Endodermal cell (in vitro differentiated cells): ENCODE results near the gene PLEKHA8. TPM values are rescaled to one million over a fixed set of nuclear protein-coding genes. Genes with fewer than 3 reads are reported as not detected.

Experiments
- DNase-seq: peaks from one replicate; pipeline ENCODE4 v3.0.0-alpha.2; 2017
- H3K27ac ChIP-seq: 2 replicates; pipeline ENCODE4 v1.5.1; 2013; ENCODE audit warnings: mild to moderate bottlenecking, low read depth, low read length, moderate library complexity
- H3K27me3 ChIP-seq: 2 replicates; pipeline ENCODE4 v1.6.1; 2013; ENCODE audit warnings: mild to moderate bottlenecking, low read length, moderate library complexity; ENCODE audit not compliant: insufficient read depth, control insufficient read depth, poor library complexity, severe bottlenecking
- H3K36me3 ChIP-seq: 2 replicates; pipeline ENCODE4 v1.7.0; 2013; ENCODE audit warnings: mild to moderate bottlenecking, low read length, moderate library complexity; ENCODE audit not compliant: control insufficient read depth, insufficient read depth
- H3K4me1 ChIP-seq: one replicate; pipeline ENCODE4 v1.7.0; 2013; ENCODE audit warnings: low read length; ENCODE audit not compliant: control insufficient read depth, insufficient read depth
- H3K4me3 ChIP-seq: 2 replicates; pipeline ENCODE4 v1.5.1; 2013; ENCODE audit warnings: mild to moderate bottlenecking, low read length, moderate library complexity
- H3K9ac ChIP-seq: 2 replicates; pipeline ENCODE4 v1.6.1; 2013; ENCODE audit warnings: mild to moderate bottlenecking, low read length, moderate library complexity; ENCODE audit not compliant: poor library complexity, severe bottlenecking; ENCODE audit errors: extremely low read depth
- H3K9me3 ChIP-seq: 2 replicates; pipeline ENCODE4 v1.6.1; 2013; ENCODE audit warnings: mild to moderate bottlenecking, low read length, moderate library complexity; ENCODE audit not compliant: control insufficient read depth
- H3K27ac Mint-ChIP-seq: 2 replicates; pipeline ENCODE4 v1.8.0; 2020; ENCODE audit warnings: mixed read lengths
- H3K27me3 Mint-ChIP-seq: 2 replicates; pipeline ENCODE4 v1.8.0; 2021; ENCODE audit warnings: mild to moderate bottlenecking, mixed read lengths; ENCODE audit not compliant: insufficient read depth
- H3K36me3 Mint-ChIP-seq: 2 replicates; pipeline ENCODE4 v1.8.0; 2020; ENCODE audit warnings: low read depth, mixed read lengths
- H3K4me1 Mint-ChIP-seq: 2 replicates; pipeline ENCODE4 v1.8.0; 2020; ENCODE audit warnings: mixed read lengths
- H3K4me3 Mint-ChIP-seq: 2 replicates; pipeline ENCODE4 v1.8.0; 2020; ENCODE audit warnings: mild to moderate bottlenecking, moderate library complexity, mixed read lengths
- H3K9me3 Mint-ChIP-seq: 2 replicates; pipeline ENCODE4 v1.8.0; 2020; ENCODE audit warnings: mild to moderate bottlenecking, mixed read lengths
- CTCF ChIP-seq: fragments of 200-600 bp; sonication (generic); conservative IDR thresholded peaks from 2 replicates; pipeline ENCODE4 v1.5.0; 2021; ENCODE audit warnings: antibody characterized with exemption, mild to moderate bottlenecking
- WGBS, 2 experiments: methylation state at CpG; one replicate each; pipeline versions ENCODE4 v1.1.5 to v1.1.7; 2013; ENCODE audit warnings: missing lambda C conversion rate in 2 of 2, mixed read lengths in 1 of 2; ENCODE audit not compliant: insufficient coverage in 1 of 2, insufficient read length in 1 of 2; 5-methylcytosine and 5-hydroxymethylcytosine counted together
- total RNA-seq, 2 donors: library from RNA; stranded (reverse); fragmentation: NEBNext Ultra II Directional in 1 of 2; extraction: Animal tissue kit (Norgen Biotek cat#: 25700) in 1 of 2; gene quantifications; 2 replicates in 1 of 2; 3 replicates in 1 of 2; pipeline ENCODE4 v1.2.1, GENCODE V29; 2021

Gene PLEKHA8
- total RNA-seq, 2 donors from 2014 or later: 37.7 to 42.2 TPM

- Histone ChIP-seq H3K4me3 (no peak overlapping the region), H3K9me3 (no peaks in the 10 kb centered on the region), H3K9ac (no peak overlapping the region), H3K27me3 (peaks cover 22% of the 10 kb centered on the region), H3K27ac (no peak overlapping the region), H3K4me1 (no peaks in the 10 kb centered on the region), H3K36me3 (no peaks in the 10 kb centered on the region)
- WGBS, 2 experiments: 70 to 75% methylated on average over 5 to 6 of the region's 6 CpGs
- Mint-ChIP-seq H3K4me3 (no peak overlapping the region), H3K4me1 (peaks cover 22% of the 10 kb centered on the region), H3K27me3 (peaks cover 25% of the 10 kb centered on the region), H3K36me3 (peaks cover 2% of the 10 kb centered on the region), H3K27ac (no peak overlapping the region), H3K9me3 (no peaks in the 10 kb centered on the region)
- DNase-seq: no peak
- peak; percentile 83 for TF ChIP-seq CTCF
Observed at GRCh38 chr7:30164567-30164966, 136.4 kb downstream of the PLEKHA8 start.

GRCh38 chr7:30165590-30165989 is 137.4 kb downstream of the PLEKHA8 start:
- H3K4me1 Mint-ChIP-seq: peaks cover 20% of the 10 kb centered on the region
- no peak overlapping the region for H3K27ac Mint-ChIP-seq
- Histone ChIP-seq H3K36me3 (no peaks in the 10 kb centered on the region), H3K9me3 (no peaks in the 10 kb centered on the region), H3K4me1 (no peaks in the 10 kb centered on the region), H3K27me3 (peaks cover 30% of the 10 kb centered on the region), H3K27ac (no peak overlapping the region), H3K4me3 (no peak overlapping the region), H3K9ac (no peak overlapping the region)
- H3K27me3 Mint-ChIP-seq: peaks cover 33% of the 10 kb centered on the region
- no peak overlapping the region for H3K4me3 Mint-ChIP-seq
- no peaks in the 10 kb centered on the region for H3K9me3 Mint-ChIP-seq
- WGBS, 2 experiments: 89 to 96% methylated on average over 3 of the region's 3 CpGs
- DNase-seq: no peak
- no peak for TF ChIP-seq CTCF
- H3K36me3 Mint-ChIP-seq: peaks cover 2% of the 10 kb centered on the region

- WGBS, 2 experiments: 81 to 95% methylated on average over 4 to 12 of the region's 12 CpGs
- H3K36me3 ChIP-seq: no peaks in the 10 kb centered on the region
- Mint-ChIP-seq H3K4me3 (no peak overlapping the region), H3K9me3 (no peaks in the 10 kb centered on the region), H3K27me3 (peaks cover 37% of the 10 kb centered on the region), H3K4me1 (peaks cover 16% of the 10 kb centered on the region), H3K27ac (no peak overlapping the region), H3K36me3 (peaks cover 2% of the 10 kb centered on the region)
- no peak overlapping the region for H3K4me3 ChIP-seq
- DNase-seq: no peak
- TF ChIP-seq CTCF: no peak
- H3K27ac ChIP-seq: peak overlapping the region; percentile 16
- H3K9me3 ChIP-seq: no peaks in the 10 kb centered on the region
- no peaks in the 10 kb centered on the region for H3K4me1 ChIP-seq
- H3K9ac ChIP-seq: no peak overlapping the region
- H3K27me3 ChIP-seq: peaks cover 36% of the 10 kb centered on the region
Observed at GRCh38 chr7:30166155-30166840, 138.1 kb downstream of the PLEKHA8 start.
